HG02678 (cell line): Measurements from ENCODE around the gene NEUROG3.
A peak's percentile ranks its signal among the peaks of the same experiment; 100 is the strongest.

Experiments used
- ATAC-seq: cut with Tn5 transposase; IDR thresholded peaks from one replicate; pipeline ENCODE4 v1.9.1; 2021; ENCODE audit warnings: mild to moderate bottlenecking, moderate library complexity; ENCODE audit not compliant: unreplicated experiment

NEUROG3 gene, protein sequence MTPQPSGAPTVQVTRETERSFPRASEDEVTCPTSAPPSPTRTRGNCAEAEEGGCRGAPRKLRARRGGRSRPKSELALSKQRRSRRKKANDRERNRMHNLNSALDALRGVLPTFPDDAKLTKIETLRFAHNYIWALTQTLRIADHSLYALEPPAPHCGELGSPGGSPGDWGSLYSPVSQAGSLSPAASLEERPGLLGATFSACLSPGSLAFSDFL

DNA sequence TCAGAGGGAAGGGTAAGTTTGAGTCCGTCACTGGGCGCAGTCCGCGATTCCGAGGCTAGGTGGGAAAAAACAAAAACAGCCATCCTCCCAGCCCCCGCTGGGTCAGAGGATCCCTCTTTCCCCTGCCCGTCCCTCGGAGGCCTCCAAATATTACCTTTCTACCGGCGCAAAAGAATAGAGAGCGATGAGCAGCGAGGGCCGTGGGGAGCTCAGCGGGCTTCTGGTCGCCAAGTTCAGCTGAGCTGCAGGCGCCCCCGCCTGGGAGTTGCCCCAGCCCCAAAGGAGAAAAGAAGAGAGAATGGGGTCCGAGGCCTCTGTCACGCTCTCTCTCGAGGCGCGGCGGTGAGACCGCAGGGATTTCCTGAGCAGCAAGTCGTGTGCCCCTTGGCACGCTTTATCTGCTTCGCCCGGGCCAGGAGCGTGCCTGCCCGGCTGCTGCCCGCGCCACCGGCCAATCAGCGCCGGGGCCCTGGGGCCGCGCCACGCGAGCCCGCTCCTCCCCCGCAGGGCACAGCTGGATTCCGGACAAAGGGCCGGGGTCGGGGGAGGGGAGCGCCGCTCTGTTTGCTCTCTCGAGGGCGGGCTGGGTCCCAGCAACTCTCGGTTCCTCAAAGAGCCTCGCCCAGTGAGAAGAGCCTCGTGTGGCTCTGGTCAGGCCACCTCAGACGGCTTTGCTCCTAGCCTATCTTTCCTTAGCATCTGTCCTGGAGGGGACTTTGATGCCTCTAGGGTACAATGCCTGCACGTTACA, at the start of gene NEUROG3:
Gene NEUROG3 (minus strand): TSS at position 367 of the 751 bp plus-strand sequence. CDS start 379 bp downstream, outside the sequence.
- ATAC-seq, result peak; percentile 69

DNA sequence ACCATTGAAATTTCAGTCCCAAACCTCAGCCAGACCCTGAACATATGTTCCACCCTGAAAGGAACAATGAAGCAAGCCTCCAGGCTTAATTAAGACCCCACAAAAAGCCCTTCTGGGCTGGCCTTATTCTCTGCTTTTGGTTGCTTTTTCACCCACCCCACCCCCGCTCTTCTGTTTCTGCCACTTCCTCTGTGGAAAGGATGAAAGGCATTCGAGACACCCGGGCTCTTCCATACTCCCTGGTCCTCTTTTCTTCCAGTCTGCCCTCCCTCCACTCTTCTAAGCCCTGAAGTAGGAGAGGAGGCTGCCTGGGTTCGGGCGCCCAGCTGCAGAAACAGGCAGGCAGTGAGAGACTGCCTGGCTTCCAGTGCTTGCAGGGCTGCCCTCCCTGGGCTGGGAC, 47.4 kb upstream of the NEUROG3 start:
- ATAC-seq, result no peak

DNA sequence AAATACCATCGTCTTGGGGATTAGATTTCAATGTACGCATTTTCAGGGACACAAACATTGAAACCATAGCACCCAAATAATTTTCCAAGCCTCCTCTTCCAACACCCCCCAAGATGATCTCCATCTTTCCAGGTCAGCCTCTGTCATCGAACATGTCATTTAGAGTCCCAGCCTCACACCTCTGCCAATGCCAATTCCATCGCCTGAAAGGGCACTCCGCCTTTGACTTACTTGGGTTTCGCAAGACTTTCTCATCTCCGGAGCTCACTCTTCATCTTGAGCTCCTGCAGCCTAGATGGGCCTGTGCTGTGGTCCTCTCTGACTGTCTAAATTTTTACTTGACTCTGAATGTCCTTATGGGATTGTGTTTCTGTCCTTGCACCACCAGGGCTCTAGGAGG, 46.4 kb upstream of the NEUROG3 start:
- ATAC-seq, result no peak

DNA sequence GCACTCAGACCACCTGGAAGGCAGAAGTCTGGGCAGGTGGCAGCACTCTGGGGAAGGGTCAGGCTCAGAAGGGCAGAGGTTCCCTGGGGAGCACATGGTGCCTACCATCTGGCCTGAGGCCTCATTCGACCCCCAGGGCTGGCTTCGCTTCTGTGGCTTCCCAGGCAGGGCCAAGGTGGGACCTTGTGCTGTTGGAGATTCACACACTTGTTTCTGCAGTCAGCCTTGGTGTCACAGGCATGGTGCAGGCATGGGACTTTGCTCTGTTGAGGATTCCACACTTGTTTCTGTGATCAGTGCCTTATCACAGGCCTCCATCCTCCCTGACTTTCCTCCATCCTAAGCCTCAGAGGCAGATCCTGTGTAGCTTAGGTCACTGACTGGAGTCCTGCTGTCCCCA, 45.5 kb upstream of the NEUROG3 start:
- no peak for ATAC-seq

DNA sequence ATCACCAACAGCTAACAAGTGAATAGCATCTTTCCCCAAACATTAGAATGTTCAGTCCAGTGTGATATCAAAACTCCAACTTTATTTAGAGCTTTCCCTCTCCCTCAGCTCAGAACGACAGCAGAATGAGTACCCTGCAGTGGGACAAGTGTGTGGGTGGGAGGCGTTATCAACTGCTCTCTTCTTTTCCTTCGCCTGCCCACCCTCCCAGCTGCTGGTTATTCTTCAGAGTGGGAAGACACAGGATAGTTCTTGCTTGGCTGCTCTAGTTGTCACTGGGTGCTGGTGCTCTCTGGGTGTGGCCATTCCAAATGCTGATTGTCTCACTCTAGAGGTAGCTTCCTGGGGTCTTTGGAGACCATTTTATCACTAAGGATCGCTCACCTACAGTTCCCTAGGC, 43.1 kb upstream of the NEUROG3 start:
- no peak for ATAC-seq

DNA sequence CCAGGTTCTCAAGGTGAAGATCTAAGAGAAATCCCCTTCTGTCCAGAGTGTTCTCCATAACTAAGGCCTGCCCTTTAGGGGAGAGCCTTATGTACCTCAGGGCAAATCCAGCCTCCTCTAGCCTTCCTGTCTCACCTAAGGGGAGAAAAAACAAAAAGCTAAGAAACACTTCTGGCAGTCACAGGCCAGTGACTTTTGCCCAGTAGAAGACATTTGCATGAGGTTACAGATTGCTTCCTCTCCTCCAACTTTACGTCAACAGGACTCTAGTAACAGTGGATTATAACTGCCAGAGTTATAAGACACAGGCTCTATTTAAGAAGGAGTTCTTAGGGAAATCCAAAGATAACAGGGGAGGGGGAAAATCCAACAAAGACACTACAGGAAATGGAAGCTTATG, 40.9 kb upstream of the NEUROG3 start:
- no peak for ATAC-seq

DNA sequence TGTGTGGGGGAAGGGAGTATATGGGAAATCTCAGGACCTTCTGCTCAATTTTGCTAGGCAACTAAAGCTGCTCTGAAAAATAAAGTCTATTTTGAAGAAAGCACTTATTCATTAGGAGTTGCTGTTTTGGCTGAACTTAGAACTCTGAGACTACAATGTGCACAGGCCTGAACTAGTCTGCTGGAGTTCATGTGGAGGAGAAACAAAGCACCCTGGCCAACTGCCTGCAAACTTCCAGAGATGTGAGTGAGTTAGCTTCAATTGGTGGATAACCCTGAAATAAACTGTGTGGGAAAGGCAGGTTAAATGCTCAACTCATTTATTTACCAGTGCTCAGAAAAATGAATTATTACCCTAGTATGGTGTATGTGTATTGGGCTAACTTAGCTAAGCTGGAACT, 39.5 kb upstream of the NEUROG3 start:
- ATAC-seq, result no peak

DNA sequence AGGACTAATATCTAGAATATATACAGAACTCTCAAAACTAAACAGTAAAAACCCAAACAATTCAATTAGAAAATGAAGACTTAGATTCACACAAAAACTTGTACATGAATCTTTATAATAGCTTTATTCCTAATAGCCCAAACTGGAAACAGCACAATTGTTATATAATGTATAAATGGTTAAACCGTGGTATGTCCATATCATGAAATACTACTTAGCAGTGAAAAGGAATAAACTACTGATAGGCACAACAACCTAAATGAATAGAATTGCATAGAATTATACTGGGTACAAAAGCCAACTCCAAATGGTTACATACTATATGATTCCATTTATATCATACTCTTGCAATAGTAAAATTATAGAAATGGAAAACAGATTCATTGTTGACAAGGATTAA, 35.9 kb upstream of the NEUROG3 start:
- ATAC-seq, result no peak

DNA sequence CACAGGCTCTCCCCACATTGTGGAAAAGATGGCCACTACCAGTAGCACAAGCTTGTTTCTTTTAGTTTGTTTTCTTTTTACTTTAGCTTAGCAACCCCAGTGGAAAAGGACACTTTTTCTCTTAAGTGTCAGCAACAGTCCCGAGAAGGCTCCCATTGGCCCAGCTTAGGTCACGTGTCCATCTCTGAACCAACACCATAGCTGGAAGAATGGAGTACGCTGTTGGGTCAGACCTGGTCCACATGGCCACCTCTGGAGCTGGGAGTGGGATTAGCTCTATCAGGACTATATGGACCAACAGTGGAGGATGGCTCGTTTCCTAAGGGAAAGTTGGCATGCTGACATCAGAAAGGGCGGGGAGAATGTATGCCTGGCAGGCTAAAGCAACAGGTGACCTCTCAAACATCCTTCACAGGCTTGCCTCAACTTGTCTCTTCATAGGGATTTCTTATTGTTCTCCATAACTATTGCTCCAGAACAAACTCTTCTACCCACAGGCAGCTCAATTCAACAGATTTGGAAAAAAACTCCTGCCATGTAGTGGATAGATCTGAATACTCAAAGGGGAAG, 27.6 kb upstream of the NEUROG3 start:
- ATAC-seq, result no peak

DNA sequence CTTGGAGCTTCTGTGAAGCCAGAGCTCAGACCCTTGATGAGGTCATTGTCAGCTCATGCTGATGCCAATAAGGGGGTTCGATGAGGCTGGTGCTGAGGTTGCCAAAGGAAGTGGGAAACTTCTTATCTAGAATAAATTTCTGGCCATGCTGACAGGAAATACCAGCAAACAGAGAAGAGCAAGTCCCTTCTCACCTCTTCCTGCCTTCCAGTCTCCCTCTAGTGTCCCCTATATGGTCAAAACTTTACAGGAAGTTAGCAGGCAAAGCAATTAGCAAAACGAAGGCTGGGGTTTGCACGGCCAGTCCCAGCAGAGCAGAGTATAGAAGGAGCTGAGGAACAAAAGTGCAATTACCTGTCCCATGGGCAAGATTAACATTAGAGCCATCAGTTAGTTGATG, 15.1 kb upstream of the NEUROG3 start:
- ATAC-seq, result no peak

DNA sequence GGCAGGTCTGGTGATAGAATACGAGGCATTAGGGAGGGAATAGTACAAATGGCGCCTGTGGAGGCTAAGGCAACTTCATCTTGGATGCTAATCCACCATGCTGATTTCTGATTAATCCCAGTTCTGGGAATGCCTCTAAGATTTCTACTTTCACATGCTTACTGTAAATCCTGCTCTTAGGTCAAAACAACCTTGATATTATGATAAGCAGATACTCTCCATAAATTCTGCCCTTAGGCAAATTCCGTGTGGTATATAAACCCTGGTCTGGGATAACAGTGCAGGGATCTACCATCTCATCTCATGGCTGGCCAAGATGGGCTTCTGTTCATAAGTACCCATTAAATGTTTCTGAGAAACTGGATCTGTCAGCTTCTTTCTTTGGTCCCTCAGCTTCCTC, 11.4 kb upstream of the NEUROG3 start:
- ATAC-seq, result no peak

DNA sequence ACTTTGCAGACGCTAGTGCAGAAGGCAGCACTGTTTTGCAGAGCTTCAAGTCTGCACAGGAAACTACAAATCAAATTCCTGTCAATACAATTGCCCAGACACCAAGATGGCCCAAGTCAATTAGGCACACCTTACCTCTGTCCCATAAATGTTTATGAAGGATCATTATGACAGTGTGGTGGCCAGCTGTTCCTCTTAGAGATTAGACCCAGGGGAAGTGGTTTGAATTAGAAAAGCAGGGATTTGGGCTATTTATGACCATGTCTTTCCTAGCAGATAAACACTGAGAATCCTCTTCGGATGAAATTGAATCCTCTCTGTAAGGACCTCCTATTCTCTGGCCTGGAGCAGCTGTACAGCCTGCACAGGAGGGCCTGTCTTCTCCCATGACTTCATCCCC, 9.9 kb upstream of the NEUROG3 start:
- ATAC-seq, result no peak

DNA sequence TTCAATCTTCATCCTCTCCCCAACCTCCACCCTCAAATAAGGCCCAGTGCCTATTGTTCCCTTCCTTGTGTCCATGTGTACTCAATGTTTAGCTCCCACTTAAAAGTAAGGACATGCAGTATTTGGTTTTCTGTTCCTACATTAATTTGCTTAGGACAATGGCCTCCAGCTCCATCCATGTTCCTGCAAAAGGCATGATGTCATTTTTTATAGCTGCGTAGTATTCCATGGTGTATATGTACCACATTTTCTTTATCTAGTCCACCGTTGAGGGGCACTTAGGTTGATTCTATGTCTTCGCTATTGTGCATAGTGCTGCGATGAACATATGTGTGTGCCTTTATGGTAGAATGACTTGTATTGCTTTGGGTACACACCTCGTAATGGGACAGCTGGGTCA, 7.2 kb upstream of the NEUROG3 start:
- ATAC-seq, result no peak

DNA sequence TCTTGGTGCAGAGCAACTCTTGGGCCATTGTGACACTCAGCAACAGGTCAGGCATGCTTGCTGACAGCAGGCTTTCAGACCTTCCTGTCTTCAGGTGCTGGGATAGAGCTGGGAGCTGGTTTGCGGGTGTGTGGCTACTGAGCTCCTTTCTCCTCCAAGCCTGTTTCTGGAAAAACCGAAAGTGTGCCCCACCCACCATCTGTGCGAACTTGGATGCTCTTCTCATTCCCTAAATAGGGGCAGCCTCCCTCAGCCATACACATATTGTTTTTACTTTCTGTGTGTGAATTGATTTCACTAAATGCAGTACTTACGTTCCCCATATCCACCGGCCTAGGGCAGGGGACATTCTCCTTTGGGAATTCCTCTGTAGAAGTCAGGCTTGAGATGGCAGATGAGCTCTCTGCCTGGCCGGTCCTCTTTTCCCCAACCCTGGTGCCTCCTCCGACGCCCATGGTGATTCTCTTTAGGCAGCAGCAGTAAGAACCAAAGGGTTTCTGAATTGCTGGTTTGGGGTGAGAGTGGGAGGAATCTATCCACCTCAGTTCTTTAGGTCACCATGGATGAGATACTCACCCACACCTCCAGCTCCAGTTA, 6.3 kb upstream of the NEUROG3 start:
- ATAC-seq, result no peak

DNA sequence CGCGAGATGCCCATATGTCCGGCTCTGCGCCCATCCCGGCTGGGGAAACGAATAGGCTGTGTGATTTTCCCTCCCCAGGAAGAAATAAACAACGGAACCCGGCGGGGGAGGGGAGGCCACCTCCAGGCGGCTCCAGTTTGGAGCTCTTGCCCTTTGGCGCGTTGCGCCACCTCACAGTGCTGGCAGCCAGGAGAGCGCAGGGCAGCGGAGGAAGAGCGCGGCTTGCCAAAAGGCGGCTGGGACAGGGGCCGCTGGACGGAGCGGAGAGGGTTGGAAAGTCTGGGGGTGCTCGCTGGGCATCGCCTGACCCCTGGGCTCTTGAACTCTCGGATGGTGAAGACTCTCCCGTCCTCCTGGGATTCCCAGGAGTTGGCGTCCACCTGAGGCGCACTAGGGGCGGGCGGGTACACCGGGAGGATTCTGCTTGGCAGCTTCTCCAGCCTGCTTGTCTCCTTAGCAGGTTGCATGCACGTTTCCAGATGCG, 5.3 kb upstream of the NEUROG3 start:
- no peak for ATAC-seq

DNA sequence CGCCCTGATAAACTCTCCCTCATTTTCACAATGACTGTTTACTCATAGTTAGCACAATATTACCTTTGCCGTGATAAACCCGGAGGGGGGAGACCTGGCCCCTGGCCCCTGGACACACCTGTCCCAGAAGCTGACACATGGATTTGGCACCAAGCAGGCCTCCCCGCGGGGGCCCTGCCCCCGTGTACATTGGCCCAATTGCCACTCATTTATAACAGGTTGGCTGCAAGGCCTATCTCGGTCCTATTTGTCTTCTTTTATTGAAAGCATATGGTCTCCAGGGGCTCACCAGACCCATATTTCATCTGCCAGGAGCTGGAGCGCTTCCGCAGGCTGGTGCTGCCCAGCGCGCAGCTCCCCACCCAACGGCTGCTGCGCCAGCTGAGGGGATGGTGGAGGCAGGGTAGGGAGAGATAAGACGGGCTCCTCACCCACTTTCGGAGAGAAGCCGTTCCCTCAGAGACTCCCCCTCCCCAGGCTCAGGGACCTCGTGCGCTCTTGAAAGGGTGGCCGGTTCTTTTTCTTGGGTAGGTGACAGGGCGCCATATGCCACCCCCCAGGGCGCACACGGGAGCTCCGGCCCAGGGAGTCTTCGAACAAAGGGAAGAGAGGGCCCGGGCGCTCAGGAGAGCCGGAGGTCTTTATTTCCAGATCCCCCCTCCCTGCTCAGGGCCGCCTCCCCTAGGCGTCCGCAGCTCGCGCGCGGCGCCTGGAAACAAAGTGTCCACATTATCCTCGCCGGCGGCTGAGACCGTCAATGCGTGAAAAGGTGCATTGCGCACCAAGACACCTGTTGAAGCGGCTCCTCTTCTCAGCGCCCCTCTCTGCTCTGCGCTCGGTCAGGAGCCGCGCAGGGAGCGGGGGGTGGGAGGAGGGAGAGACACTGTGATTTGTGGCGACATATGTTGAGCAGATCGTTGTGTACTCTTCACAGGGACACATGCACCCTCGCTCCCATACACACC, 4.3 kb upstream of the NEUROG3 start:
- ATAC-seq, result no peak

DNA sequence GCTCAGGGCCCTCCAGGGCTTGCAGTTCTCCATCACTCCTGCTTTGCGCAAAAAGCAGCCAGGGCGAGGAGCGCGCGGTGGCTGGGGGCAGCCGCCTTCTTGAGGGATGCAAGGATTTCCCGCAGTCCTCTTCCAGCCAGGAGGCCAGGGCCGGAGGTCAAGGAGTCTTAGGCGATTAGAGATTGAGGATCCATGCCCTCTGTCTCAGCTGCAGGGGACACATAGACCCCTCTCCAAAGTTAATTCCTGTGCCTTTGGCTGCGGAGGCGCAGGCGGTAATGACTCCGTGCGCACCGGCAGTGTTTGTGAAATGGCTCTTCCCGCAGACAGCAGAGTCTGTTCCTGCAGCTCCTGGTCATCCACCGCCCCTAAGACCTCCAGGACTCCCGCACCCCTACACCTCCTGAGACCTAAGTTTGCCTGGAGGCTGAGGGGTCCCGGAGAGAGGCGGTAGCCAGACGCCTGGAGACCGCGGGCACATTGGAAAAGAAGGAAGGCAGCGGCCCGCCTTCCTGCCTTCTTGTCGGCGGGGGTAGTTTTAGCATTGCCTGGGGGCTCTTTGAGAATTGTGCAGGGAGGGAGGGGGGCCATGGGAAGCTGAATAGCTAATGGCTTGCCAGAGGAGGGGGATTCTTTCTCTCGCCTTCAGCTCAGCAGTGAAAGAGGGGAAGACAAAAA, 3.3 kb upstream of the NEUROG3 start:
- ATAC-seq, result no peak

DNA sequence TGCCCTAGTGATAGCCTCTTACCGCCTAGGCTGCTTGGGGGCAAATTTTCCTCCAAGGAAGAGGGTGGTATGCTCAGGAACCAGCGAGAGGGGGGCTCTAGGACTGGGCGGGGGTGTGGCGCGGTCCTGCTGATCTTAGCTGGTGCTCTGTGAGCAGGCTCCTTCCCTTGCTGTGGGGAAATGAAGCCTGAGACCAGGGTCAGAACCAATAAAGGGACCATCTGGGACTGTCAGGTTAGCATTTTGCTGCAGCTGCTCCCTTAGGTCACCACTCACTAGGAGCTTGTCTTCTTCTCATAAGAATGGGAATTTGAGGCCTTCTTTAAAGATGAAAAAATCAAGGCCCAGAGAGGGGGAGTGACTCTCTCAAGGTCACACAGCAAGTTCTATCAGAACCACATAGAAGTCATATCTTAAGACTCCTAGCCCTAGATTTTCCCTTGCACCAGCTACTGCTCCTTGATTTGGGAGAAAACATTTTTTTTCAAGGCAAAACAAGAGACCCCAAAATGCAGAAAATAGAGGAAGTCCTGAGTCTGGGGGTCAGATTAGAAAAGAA, 2.0 kb upstream of the NEUROG3 start:
- no peak for ATAC-seq

DNA sequence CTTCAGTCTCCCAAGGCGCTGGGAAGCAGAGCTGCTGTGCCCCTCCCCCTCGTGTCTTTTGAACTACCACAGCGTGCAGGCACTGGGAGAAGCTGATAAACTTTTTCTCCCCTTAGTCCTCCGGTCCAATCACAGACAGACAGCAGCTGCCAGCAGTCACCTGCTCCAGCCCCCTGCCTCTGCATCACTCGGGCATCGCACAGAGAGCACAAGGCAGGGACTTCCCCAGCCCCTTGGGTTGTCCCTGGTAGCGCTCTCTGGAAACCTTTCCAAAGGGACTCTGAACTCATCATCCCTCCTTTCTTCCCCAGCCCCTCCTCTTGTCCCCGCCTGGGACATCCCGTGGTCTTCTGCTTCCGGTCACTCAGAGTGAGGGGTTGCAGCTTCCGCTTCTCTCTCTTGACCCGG, 1.4 kb upstream of the NEUROG3 start:
- no peak for ATAC-seq
